COLO668 (cell line): ENCODE results near the gene TP53.
"Not testable (repeated sequence)": the region's sequence is repeated elsewhere in the genome, so short reads cannot be mapped to it uniquely, and the experiment has no call there.

Experiments used
- DNase-seq: peaks from one replicate; lab custom pipeline; 2025; ENCODE audit not compliant: unreplicated experiment; lab: John Stamatoyannopoulos, UW

Gene TP53

GRCh38 chr17:7676533-7676932, 10.8 kb downstream of the TP53 start:
- DNase-seq = no peak

- DNase-seq = no peak
Observed at GRCh38 chr17:7674934-7675333, 12.4 kb downstream of the TP53 start.

GRCh38 chr17:7673239-7673638, 14.1 kb downstream of the TP53 start:
- DNase-seq = peak; percentile 1

GRCh38 chr17:7668482-7668881, 18.8 kb downstream of the TP53 start:
- DNase-seq = no peak

- no peak for DNase-seq
Observed at GRCh38 chr17:7667656-7668406, 19.5 kb downstream of the TP53 start.

GRCh38 chr17:7656958-7657609, 30.2 kb downstream of the TP53 start:
- no peak for DNase-seq

GRCh38 chr17:7655541-7655840, 31.8 kb downstream of the TP53 start:
- no peak for DNase-seq

GRCh38 chr17:7654832-7655540, 32.3 kb downstream of the TP53 start:
- no peak for DNase-seq

GRCh38 chr17:7652388-7653356, 34.6 kb downstream of the TP53 start:
- no peak for DNase-seq

- no peak for DNase-seq
Observed at GRCh38 chr17:7651665-7652387, 35.5 kb downstream of the TP53 start.

GRCh38 chr17:7651097-7651664, 36.1 kb downstream of the TP53 start:
- no peak for DNase-seq

- peak; percentile 1 for DNase-seq
Observed at GRCh38 chr17:7650509-7651096, 36.7 kb downstream of the TP53 start, which contains the start of gene ATP1B2. Gene ATP1B2 (plus strand): TSS chr17:7650926. CDS start chr17:7651519, 593 bp downstream.

- DNase-seq = no peak
Observed at GRCh38 chr17:7647018-7647417, 40.3 kb downstream of the TP53 start.

- no peak for DNase-seq
Observed at GRCh38 chr17:7646457-7646856, 40.8 kb downstream of the TP53 start.

- DNase-seq = no peak
Observed at GRCh38 chr17:7644775-7645174, 42.5 kb downstream of the TP53 start.

- DNase-seq = not testable (repeated sequence)
Observed at GRCh38 chr17:7641635-7642034, 45.7 kb downstream of the TP53 start.

GRCh38 chr17:7640783-7641182, 46.5 kb downstream of the TP53 start:
- DNase-seq = no peak

- DNase-seq = no peak
Observed at GRCh38 chr17:7636163-7636562, 51.1 kb downstream of the TP53 start.

GRCh38 chr17:7634384-7634783, 52.9 kb downstream of the TP53 start:
- no peak for DNase-seq

- no peak for DNase-seq
Observed at GRCh38 chr17:7633093-7633492, 54.2 kb downstream of the TP53 start.
